HCT116 (cell line): ENCODE measurements around the gene ANAPC2. TPM values are rescaled to one million over a fixed set of nuclear protein-coding genes. Genes with fewer than 3 reads are reported as not detected.

Experiments used
- ATAC-seq: fragments of 200-7000 bp; cut with Tn5 transposase; 2 replicates; pipeline ENCODE4 v1.9.1; 2020; ENCODE audit warnings: mild to moderate bottlenecking, moderate library complexity
- Bru-seq: library from RNA; stranded (reverse); fragments of 400-500 nt; gene quantifications from one replicate; lab custom pipeline; 2021; lab: Mats Ljungman, UMichigan
- BruChase-seq, 2 experiments: library from RNA; stranded (reverse); fragments of 400-500 nt; gene quantifications; one replicate each; lab custom pipeline; 2021; lab: Mats Ljungman, UMichigan
- BruUV-seq: library from RNA; stranded (reverse); fragments of 400-500 nt; replicated peaks from 2 replicates; lab custom pipeline; 2021; lab: Mats Ljungman, UMichigan
- CTCF ChIA-PET: fragments of 300-600 bp; sonication (Branson Sonifier 250); formaldehyde crosslinking; loops from one replicate; lab custom pipeline; 2021; ENCODE audit warnings: antibody characterized with exemption; lab: Charles Lee
- POLR2A ChIA-PET: fragments of 300-600, 350-600 bp; sonication (Branson Sonifier 250); formaldehyde crosslinking; loops from one replicate; lab custom pipeline; 2021; ENCODE audit warnings: antibody characterized with exemption; lab: Charles Lee
- RAD21 ChIA-PET, 2 experiments: fragments of 300-600 bp; sonication (Branson Sonifier 250); formaldehyde crosslinking; loops; one replicate each; lab custom pipeline; 2023; ENCODE audit warnings: low total read pairs in 2 of 2; ENCODE audit not compliant: uncharacterized antibody in 2 of 2, unreplicated experiment in 2 of 2, low non-redundant PET in 1 of 2; lab: Charles Lee
- DNase-seq: peaks from one replicate; pipeline ENCODE4 v3.0.0-alpha.2; 2010; ENCODE audit warnings: low read depth, low spot score
- H2AFZ ChIP-seq: fragments of 200-600 bp; shearing (Covaris generic), sonication (generic); 2 replicates; pipeline ENCODE4 v1.6.1; 2017; ENCODE audit warnings: low read depth, mixed run types, mixed read lengths, antibody characterized with exemption, low read length; ENCODE audit not compliant: poor library complexity, severe bottlenecking
- H3K27ac ChIP-seq: 2 replicates; pipeline ENCODE4 v1.5.1; 2012; ENCODE audit warnings: low read depth, low read length
- H3K27me3 ChIP-seq: fragments of 200-600 bp; sonication (generic); 2 replicates; pipeline ENCODE4 v1.6.1; 2016; ENCODE audit warnings: mixed run types, low read length, mixed read lengths; ENCODE audit not compliant: insufficient read depth
- H3K36me3 ChIP-seq, 2 experiments: fragments of 200-500 bp in 1 of 2; fragments of 200-600 bp in 1 of 2; sonication (Bioruptor generic) in 1 of 2; sonication (generic) in 1 of 2; 2 replicates each; pipeline versions ENCODE4 v1.5.1 to v1.6.1; 2014 to 2016; ENCODE audit warnings: low read length in 2 of 2, inconsistent platforms in 1 of 2, mixed read lengths in 1 of 2, mixed run types in 1 of 2; ENCODE audit not compliant: insufficient read depth in 2 of 2, control insufficient read depth in 1 of 2
- H3K4me1 ChIP-seq, 2 experiments: fragments of 200-600 bp in 1 of 2; sonication (generic) in 1 of 2; 2 replicates each; pipeline versions ENCODE4 v1.5.1 to v1.6.1; 2012 to 2017; ENCODE audit warnings: low read length in 2 of 2, inconsistent platforms in 1 of 2, mild to moderate bottlenecking in 1 of 2, mixed read lengths in 1 of 2, mixed run types in 1 of 2, moderate library complexity in 1 of 2; ENCODE audit not compliant: insufficient read depth in 2 of 2, control insufficient read depth in 1 of 2
- H3K4me2 ChIP-seq: fragments of 200-600 bp; sonication (generic); 2 replicates; pipeline ENCODE4 v1.6.1; 2017; ENCODE audit warnings: mixed run types, low read length, mixed read lengths
- H3K4me3 ChIP-seq, 2 experiments: fragments of 200-600 bp in 1 of 2; sonication (generic) in 1 of 2; replicated peaks in 1 of 2; 2 replicates each; pipeline ENCODE4 v1.5.1; 2011 to 2016; ENCODE audit warnings: low read length in 2 of 2, control low read depth in 1 of 2, low read depth in 1 of 2, mild to moderate bottlenecking in 1 of 2, mixed read lengths in 1 of 2, mixed run types in 1 of 2
- H3K79me2 ChIP-seq: fragments of 200-600 bp; sonication (generic); 2 replicates; pipeline ENCODE4 v1.6.1; 2017; ENCODE audit warnings: mild to moderate bottlenecking, mixed run types, low read length, moderate library complexity, mixed read lengths; ENCODE audit not compliant: insufficient read depth
- H3K9ac ChIP-seq: fragments of 200-600 bp; sonication (generic); 2 replicates; pipeline ENCODE4 v1.6.1; 2016; ENCODE audit warnings: low read length, mixed read lengths
- H3K9me2 ChIP-seq: fragments of 200-600 bp; sonication (generic), shearing (Covaris generic); 2 replicates; pipeline ENCODE4 v1.6.1; 2017; ENCODE audit warnings: mixed run types, mild to moderate bottlenecking, moderate library complexity; ENCODE audit not compliant: insufficient read depth
- H3K9me3 ChIP-seq, 2 experiments: fragments of 200-500 bp in 1 of 2; fragments of 200-600 bp in 1 of 2; sonication (Bioruptor generic) in 1 of 2; sonication (generic) in 1 of 2; 2 replicates each; pipeline ENCODE4 v1.6.1; 2014 to 2017; ENCODE audit warnings: low read length in 2 of 2, mixed read lengths in 2 of 2, inconsistent platforms in 1 of 2, low read depth in 1 of 2, mild to moderate bottlenecking in 1 of 2, mixed run types in 1 of 2, moderate library complexity in 1 of 2; ENCODE audit not compliant: control insufficient read depth in 1 of 2, insufficient read depth in 1 of 2
- H4K20me1 ChIP-seq: fragments of 200-600 bp; sonication (generic), shearing (Covaris generic); 2 replicates; pipeline ENCODE4 v1.6.1; 2017; ENCODE audit warnings: mixed run types, mild to moderate bottlenecking, moderate library complexity; ENCODE audit not compliant: insufficient read depth
- EZH2 ChIP-seq: fragments of 200-600 bp; sonication (generic); IDR thresholded peaks from 2 replicates; pipeline ENCODE4 v1.6.1; 2017; ENCODE audit warnings: antibody characterized with exemption, mixed run types
- POLR2A ChIP-seq: IDR thresholded peaks from 2 replicates; pipeline ENCODE4 v1.7.0; 2011; ENCODE audit warnings: borderline replicate concordance; ENCODE audit not compliant: insufficient read depth, insufficient read length; ENCODE audit errors: extremely low read depth
- POLR2AphosphoS5 ChIP-seq: IDR thresholded peaks from 2 replicates; pipeline ENCODE4 v1.6.1; 2011; ENCODE audit warnings: mild to moderate bottlenecking, low read depth, low read length, moderate library complexity
- YY1 ChIP-seq: IDR thresholded peaks from 2 replicates; pipeline ENCODE4 v1.6.1; 2011; ENCODE audit warnings: low read length, low read depth, moderate library complexity, mild to moderate bottlenecking; ENCODE audit not compliant: insufficient replicate concordance; ENCODE audit errors: extremely low read depth
- ZFX ChIP-seq: fragments of 450-650 bp; IDR thresholded peaks from 2 replicates; pipeline ENCODE4 v1.6.1; 2017
- intact Hi-C: fragments of 100-400 bp; cut with micrococcal nuclease; formaldehyde crosslinking; loops from 2 replicates; pipeline ENCODE4 v1.10.0; 2022
- long read RNA-seq: library from polyadenylated mRNA; unstranded; transcript quantifications from one replicate; pipeline ENCODE4 v2.0.0, GENCODE V29; 2021; ENCODE audit not compliant: unreplicated experiment
- polyA plus RNA-seq: library from polyadenylated mRNA; unstranded; fragments of >200 nt; gene quantifications from 2 replicates; pipeline ENCODE4 v1.2.1, GENCODE V29; 2012; ENCODE audit warnings: missing spikeins
- total RNA-seq: library from RNA; stranded (reverse); gene quantifications from one replicate; pipeline ENCODE4 v1.2.1, GENCODE V29; 2021; ENCODE audit not compliant: unreplicated experiment
- TF ChIP-seq, protein P1 (sequence below), 3 experiments: fragments of 200-600 bp in 1 of 3; sonication (generic) in 1 of 3; IDR thresholded peaks in 2 of 3; conservative IDR thresholded peaks in 1 of 3; 2 replicates each; pipeline ENCODE4 v1.5.1; 2012 to 2017; ENCODE audit warnings: low read depth in 2 of 3, low read length in 2 of 3, antibody characterized with exemption in 1 of 3, borderline replicate concordance in 1 of 3, control low read depth in 1 of 3, mild to moderate bottlenecking in 1 of 3, mixed read lengths in 1 of 3, mixed run types in 1 of 3, moderate library complexity in 1 of 3; ENCODE audit not compliant: insufficient read depth in 1 of 3
- TF ChIP-seq, protein P2 (sequence below): IDR thresholded peaks from 2 replicates; pipeline ENCODE4 v1.6.1; 2012

The ANAPC2 gene, protein sequence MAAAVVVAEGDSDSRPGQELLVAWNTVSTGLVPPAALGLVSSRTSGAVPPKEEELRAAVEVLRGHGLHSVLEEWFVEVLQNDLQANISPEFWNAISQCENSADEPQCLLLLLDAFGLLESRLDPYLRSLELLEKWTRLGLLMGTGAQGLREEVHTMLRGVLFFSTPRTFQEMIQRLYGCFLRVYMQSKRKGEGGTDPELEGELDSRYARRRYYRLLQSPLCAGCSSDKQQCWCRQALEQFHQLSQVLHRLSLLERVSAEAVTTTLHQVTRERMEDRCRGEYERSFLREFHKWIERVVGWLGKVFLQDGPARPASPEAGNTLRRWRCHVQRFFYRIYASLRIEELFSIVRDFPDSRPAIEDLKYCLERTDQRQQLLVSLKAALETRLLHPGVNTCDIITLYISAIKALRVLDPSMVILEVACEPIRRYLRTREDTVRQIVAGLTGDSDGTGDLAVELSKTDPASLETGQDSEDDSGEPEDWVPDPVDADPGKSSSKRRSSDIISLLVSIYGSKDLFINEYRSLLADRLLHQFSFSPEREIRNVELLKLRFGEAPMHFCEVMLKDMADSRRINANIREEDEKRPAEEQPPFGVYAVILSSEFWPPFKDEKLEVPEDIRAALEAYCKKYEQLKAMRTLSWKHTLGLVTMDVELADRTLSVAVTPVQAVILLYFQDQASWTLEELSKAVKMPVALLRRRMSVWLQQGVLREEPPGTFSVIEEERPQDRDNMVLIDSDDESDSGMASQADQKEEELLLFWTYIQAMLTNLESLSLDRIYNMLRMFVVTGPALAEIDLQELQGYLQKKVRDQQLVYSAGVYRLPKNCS
- 75.5 TPM for total RNA-seq
- polyA plus RNA-seq = 54.9 and 61.4 TPM in 2 replicates
- Bru-seq, nascent RNA = percentile 58 among the genes with signal in this experiment
- BruChase-seq, experiment 1, labeled RNA remaining after a 6-hour chase = percentile 87 among the genes with signal in this experiment
- percentile 84 among the genes with signal in this experiment for BruChase-seq, experiment 2, labeled RNA remaining after a 2-hour chase
- long read RNA-seq, transcript ANAPC2-201 (13 exons, 2,632 nt) = major isoform, 11 of 29 reads
- long read RNA-seq, partial matches to known transcripts = 12 of 29 reads
- long read RNA-seq, other reads (novel, unspliced or antisense) = 6 of 29 reads

DNA sequence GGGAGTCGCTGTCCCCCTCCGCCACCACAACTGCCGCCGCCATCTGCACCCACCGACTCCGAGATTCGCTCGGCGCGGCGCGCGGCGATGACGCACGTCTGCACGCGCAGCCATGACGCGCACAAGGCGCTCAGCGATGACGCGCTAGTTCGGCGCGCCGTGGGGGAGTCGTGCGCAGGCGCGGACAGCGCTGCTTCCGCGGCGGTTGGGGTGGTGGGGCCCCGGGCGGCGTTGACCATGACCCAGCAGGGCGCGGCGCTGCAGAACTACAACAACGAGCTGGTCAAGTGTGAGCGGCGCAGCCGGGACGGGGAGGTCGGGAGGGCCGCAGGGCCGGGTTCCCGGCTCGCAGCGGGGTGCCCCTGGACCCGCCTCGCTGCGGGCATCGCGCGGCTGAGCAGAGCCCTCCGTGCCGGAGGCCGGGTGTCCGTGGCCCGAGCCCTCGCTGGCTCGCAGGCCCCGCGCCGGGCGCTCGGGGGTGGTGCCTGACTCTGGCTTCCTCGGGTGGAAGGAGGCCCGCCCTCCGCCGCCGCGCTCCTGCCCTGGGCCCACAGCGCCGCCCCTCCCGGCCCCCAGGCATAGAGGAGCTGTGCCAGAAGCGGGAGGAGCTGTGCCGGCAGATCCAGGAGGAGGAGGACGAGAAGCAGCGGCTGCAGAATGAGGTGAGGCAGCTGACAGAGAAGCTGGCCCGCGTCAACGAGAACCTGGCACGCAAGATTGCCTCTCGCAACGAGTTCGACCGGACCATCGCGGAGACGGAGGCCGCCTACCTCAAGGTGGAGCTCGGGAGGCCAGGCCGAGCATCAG is at the start of gene ANAPC2, which contains the start of gene SSNA1:
TSS of gene ANAPC2 (minus strand) at position 71 of the 807 bp plus-strand sequence. CDS start at position 43, 28 bp downstream.
TSS of gene SSNA1 (plus strand) at position 187 of the 807 bp plus-strand sequence. CDS start at position 238, 51 bp downstream.
- Histone ChIP-seq H3K9me2 (no peaks in the 10 kb centered on the region), H3K9me3 (no peaks in the 10 kb centered on the region), H3K79me2 (peaks cover 56% of the 10 kb centered on the region), H3K36me3 (peaks cover 0 to 23% of the 10 kb centered on the region in 2 experiments; a peak in 1 of 4 replicates), H3K27ac (peak within 1 kb of the TSS; percentile 99), H3K4me2 (peak within 1 kb of the TSS; percentile 98), H3K4me3 (peak within 1 kb of the TSS; percentile 98 to 100), H3K9ac (peak within 1 kb of the TSS; percentile 94), H2AFZ (no peak within 1 kb of the TSS), H4K20me1 (no peaks in the 10 kb centered on the region), H3K27me3 (no peaks in the 10 kb centered on the region), H3K4me1 (peaks cover 16 to 33% of the 10 kb centered on the region in 2 experiments)
- ChIA-PET POLR2A (interaction anchor here (0.8 to 3.5 kb wide), 14 partner anchors 10 to 59 kb away, joined by 3 to 20 read pairs (median 5); partner anchors contain the start of genes NDOR1, RNF224, TMEM203 and TPRN), RAD21 (interaction anchor here (0.5 to 1.6 kb wide), 9 partner anchors 12 to 48 kb away, joined by 3 to 9 read pairs (median 4); partner anchors contain the start of genes RNF224 (in 2 of the 2) and TPRN (in 1 of the 2)), CTCF (interaction anchor here (0.5 to 1.7 kb wide), 12 partner anchors 12 to 234 kb away, joined by 3 to 17 read pairs (median 4); partner anchors contain the start of genes EXD3, MAN1B1, NELFB and NOXA1)
- DNase-seq (peak; percentile 89), ATAC-seq (peak; percentile 84)
- intact Hi-C loops = loop anchor here (5.0 kb wide), 1 partner anchor 39 kb away; the partner anchor contains the start of genes CYSRT1 and RNF224
- TF ChIP-seq POLR2A (peak; percentile 90), EZH2 (no peak), ZFX (peak; percentile 93; the same call in 1 of the 2 replicates), YY1 (peak; percentile 90), POLR2AphosphoS5 (peak; percentile 78)
- TF ChIP-seq, protein P1, sequence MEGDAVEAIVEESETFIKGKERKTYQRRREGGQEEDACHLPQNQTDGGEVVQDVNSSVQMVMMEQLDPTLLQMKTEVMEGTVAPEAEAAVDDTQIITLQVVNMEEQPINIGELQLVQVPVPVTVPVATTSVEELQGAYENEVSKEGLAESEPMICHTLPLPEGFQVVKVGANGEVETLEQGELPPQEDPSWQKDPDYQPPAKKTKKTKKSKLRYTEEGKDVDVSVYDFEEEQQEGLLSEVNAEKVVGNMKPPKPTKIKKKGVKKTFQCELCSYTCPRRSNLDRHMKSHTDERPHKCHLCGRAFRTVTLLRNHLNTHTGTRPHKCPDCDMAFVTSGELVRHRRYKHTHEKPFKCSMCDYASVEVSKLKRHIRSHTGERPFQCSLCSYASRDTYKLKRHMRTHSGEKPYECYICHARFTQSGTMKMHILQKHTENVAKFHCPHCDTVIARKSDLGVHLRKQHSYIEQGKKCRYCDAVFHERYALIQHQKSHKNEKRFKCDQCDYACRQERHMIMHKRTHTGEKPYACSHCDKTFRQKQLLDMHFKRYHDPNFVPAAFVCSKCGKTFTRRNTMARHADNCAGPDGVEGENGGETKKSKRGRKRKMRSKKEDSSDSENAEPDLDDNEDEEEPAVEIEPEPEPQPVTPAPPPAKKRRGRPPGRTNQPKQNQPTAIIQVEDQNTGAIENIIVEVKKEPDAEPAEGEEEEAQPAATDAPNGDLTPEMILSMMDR (IDR thresholded peaks at IDR 0.05 in 2 of 3, conservative IDR thresholded peaks at IDR 0.05 in 1 of 3; ENCODE audit: borderline replicate concordance in 1 of 3, insufficient read depth in 1 of 3, low read depth in 2 of 3, low read length in 2 of 3) = peak in 2 of 3 experiments; percentile 32 to 38; a peak in 3 of 6 replicates
- TF ChIP-seq, protein P2, sequence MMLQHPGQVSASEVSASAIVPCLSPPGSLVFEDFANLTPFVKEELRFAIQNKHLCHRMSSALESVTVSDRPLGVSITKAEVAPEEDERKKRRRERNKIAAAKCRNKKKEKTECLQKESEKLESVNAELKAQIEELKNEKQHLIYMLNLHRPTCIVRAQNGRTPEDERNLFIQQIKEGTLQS = no peak
- no TSS peak for BruUV-seq
